AML-193 (cell line): ENCODE results near the gene MTMR2.
A peak's percentile ranks its signal among the peaks of the same experiment; 100 is the strongest.
"Not testable (repeated sequence)": the region's sequence is repeated elsewhere in the genome, so short reads cannot be mapped to it uniquely, and the experiment has no call there.

Experiments used
- DNase-seq, 2 experiments: peaks; one replicate each; lab custom pipeline; 2025; lab: John Stamatoyannopoulos, UW

MTMR2 gene

DNA sequence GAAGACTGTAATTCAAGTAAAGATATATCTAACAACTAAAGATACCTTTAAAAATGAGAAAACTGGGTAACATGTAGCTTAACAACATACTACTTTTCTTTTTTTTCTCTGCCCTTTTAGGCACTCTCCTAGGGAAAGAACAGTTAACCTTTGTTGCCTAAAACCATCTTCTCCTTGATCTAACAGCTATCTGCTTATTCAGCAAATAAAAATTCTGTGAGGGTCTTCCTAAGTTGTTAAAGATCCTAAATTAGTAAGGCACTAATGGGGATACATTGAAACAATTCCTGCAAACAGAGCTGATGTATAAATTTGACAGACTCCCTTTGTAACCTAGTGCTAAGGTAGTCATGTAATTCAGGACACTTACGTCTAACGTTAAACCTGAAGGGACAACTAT, 39.1 kb downstream of the MTMR2 start:
- no peak for DNase-seq

- DNase-seq: no peak
These were observed 39.5 kb downstream of the MTMR2 start for GRCh38 chr11:95884376-95884775.

DNA sequence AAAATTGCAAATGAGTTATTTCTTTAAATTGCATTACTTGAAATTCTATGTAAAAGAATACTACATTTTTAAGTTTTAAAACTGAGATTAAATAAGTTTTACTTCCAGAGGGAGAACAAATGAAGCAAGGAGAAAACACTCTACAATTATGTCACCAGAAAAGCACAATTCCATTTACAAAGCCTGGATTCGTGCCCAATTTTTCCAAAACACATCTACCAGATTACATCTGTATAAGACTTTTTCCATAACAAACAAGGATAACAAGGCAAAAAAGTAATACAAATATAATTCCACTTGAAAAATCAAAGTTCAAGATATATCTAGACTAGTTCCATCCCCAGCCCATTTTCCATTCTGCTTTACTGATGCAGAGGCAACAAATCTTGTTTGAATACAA, 40.5 kb downstream of the MTMR2 start:
- no peak for DNase-seq

DNA sequence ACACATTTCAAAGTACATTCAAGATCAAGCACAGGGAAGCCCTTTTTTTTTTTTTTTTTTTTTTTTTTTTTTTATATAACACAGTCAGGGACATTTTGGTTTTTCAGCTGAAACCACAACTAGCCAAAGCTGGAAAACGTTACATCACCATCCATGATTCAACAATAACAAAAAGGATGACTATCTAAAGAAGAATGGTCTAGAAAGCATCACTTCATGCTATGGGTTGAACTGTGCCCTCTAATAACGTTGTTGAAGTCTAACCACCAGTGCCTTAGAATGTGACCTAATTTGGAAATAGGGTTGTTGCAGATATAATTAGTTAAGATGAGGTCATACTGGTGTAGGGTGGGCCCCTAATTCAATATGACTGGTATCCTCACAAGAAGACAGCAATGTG, 46.6 kb downstream of the MTMR2 start:
- no peak for DNase-seq

GRCh38 chr11:95870877-95871276, 53.0 kb downstream of the MTMR2 start:
- not testable (repeated sequence) for DNase-seq

- DNase-seq: no peak
These were observed 56.8 kb downstream of the MTMR2 start for GRCh38 chr11:95867105-95867504.

- no peak for DNase-seq
These were observed 60.3 kb downstream of the MTMR2 start for GRCh38 chr11:95863486-95864140.

DNA sequence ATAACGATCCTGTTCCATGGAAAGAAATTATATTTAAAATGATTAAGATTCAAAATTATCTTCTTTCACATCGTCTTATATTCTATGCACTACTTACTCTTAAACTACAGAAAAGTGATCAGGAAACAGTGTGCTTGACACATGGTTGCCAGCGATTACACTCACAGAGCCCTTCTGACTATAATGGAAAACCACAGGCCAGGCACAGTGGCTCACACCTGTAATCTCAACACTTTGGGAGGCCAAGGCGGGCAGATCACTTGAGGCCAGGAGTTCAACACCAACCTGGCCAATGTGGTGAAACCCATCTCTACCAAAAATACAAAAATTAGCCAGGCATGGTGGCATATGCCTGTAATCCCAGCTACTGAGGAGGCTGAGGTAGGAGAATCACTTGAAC, 63.9 kb downstream of the MTMR2 start:
- DNase-seq: not testable (repeated sequence)

DNA sequence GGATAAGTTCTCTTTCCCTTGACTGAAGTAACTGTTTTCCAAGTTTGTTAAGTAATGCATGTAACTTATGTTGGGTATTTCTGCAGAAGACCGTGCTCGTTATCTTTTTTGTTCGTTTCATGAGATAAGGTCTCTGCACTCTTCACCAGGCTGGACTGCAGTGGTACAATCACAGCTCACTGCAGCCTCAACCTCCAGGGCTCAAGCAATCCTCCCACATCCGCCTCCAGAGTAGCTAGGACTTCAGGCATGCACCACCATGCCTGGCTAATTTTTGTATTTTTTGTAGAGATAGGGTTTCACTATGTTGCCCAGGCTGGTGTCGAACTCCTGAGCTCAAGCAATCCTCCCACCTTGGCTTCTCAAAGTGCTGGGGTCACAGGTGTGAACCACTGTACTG, 69.5 kb downstream of the MTMR2 start:
- not testable (repeated sequence) for DNase-seq

GRCh38 chr11:95853862-95854261, 70.0 kb downstream of the MTMR2 start:
- DNase-seq: no peak

GRCh38 chr11:95853138-95853537, 70.8 kb downstream of the MTMR2 start:
- DNase-seq: no peak

- no peak for DNase-seq
These were observed 73.8 kb downstream of the MTMR2 start for GRCh38 chr11:95850137-95850536.

- DNase-seq: peak; percentile 61 to 65
These were observed 74.7 kb downstream of the MTMR2 start for GRCh38 chr11:95849087-95849825.

DNA sequence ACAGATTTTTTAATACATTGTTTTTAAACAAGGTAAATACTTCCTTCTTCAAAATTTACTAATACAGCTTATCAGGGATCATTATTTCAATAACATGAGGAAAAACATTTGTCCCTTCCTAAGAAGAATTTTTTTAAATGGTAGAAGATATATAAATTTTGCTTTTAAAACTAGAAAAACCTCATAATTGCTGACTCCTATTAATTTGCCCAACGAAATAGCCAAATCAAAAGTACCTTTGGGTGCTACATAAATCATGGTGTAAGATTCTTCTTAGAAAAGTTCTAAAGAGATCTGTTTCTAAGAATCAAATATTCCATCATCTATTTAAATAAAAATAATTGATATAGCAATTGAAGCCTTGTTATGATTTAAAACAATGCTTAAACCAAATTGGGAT, 78.7 kb downstream of the MTMR2 start:
- no peak for DNase-seq

DNA sequence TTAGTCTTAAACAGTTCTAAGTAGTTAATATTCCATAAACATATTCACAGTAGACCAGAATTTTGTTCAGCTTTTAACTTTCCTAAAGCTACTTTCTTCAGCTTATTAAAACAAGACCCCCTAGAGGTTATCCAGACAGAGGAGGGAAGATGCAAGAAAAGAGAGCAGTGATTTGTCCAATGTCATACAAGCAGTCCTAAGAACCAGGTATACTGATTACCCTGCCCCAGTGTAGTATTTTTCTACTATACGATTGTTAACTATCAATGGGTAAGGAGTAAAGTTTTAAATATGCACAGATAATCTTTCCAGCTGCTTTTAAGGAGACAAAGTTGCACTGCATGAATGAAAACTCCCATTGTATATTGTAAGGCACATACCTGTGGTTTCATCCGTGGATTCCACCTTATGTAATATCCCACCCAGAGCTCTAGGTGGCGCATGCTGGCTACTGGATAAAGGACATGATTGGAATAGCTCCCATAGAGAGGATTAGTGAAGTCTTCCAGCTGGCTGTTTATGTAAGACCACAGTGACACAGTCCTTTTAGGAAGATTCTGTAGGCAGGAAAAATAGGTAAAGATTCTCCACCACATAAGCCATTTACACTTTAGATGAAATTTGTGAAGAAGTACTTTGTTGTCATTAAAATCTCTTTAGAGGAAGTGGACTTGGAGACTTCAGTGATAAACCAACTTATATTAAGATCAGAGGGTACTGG, 88.0 kb downstream of the MTMR2 start:
- peak; percentile 35 to 61 for DNase-seq

- DNase-seq: no peak
These were observed 88.6 kb downstream of the MTMR2 start for GRCh38 chr11:95835351-95835750.

GRCh38 chr11:95833378-95833777, 90.5 kb downstream of the MTMR2 start:
- DNase-seq: no peak

DNA sequence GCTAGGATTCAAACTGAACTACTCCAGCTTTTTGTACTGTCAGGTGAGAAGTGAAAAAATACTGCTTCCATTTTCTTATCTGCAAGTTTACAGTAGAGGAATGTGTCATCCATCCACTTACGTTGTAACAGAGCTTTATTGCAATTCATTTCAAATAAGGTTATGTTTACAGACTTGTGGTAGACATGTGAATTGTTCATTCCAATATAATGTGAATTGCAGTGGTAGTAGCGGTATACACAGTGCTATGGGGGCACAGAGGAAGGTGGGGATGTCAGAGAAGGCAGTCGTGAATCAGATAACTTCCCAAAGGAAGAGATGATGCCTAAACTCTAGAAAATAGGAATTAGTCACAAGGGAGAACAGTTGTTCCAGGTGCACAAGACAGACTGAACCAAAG, 91.1 kb downstream of the MTMR2 start:
- DNase-seq: no peak

- DNase-seq: no peak
These were observed 92.6 kb downstream of the MTMR2 start for GRCh38 chr11:95831198-95831883.

DNA sequence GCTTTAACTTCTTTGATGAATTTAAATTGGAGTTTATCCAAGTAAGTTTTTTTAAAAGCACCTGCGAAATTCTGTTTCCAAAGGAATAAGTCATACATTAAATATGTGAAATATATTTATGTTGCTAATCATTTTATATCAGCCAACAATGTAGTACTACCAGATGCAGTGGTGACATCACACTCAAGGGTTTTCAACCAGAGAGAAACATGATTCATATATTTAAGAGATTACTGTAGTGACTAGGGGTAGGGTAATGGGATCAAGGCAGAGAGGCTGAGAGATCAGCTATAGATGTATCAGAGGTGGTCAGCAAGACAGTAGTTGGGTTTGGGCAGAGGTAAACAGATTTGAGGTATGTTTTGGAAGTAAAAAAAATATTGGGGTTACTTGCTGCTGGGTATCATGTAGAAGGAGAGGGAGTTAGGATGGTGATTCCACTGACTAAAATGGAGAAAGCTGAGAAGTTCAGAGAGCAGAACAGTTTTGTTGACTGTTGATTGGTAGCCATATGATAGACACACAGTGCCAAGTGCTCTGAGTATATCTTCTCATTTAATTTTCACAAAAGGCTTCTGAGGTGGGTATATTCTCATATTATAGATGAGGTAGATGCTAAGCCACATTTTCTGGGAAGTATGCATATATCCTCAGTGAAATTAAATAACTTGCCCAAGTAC, 94.2 kb downstream of the MTMR2 start:
- DNase-seq: no peak

GRCh38 chr11:95827696-95828095, 96.2 kb downstream of the MTMR2 start:
- DNase-seq: peak; percentile 38 to 39

DNA sequence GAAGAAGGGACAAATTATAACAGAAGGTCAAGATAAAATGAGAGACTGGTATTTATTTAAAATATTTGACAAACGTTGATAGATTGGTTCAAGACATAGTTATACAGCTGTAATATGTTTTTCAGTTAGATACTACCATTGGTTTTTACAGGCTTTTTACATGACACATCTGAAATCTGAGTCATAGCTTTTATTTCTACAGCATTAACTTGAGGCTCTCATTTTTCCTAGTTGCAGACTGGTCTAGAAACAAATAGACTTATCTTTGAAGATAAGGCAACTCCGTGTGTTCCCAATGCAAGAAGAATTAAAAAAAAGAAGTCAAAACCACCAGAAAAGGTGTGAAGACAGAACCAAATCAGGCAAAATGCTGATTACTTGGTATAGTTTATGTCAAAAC, 102.3 kb downstream of the MTMR2 start:
- DNase-seq: no peak
